Measurements from ENCODE around the gene SNAPC5.
"Not testable (repeated sequence)": the region's sequence is repeated elsewhere in the genome, so short reads cannot be mapped to it uniquely, and the experiment has no call there.

The SNAPC5 gene, protein sequence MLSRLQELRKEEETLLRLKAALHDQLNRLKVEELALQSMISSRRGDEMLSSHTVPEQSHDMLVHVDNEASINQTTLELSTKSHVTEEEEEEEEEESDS

DNA sequence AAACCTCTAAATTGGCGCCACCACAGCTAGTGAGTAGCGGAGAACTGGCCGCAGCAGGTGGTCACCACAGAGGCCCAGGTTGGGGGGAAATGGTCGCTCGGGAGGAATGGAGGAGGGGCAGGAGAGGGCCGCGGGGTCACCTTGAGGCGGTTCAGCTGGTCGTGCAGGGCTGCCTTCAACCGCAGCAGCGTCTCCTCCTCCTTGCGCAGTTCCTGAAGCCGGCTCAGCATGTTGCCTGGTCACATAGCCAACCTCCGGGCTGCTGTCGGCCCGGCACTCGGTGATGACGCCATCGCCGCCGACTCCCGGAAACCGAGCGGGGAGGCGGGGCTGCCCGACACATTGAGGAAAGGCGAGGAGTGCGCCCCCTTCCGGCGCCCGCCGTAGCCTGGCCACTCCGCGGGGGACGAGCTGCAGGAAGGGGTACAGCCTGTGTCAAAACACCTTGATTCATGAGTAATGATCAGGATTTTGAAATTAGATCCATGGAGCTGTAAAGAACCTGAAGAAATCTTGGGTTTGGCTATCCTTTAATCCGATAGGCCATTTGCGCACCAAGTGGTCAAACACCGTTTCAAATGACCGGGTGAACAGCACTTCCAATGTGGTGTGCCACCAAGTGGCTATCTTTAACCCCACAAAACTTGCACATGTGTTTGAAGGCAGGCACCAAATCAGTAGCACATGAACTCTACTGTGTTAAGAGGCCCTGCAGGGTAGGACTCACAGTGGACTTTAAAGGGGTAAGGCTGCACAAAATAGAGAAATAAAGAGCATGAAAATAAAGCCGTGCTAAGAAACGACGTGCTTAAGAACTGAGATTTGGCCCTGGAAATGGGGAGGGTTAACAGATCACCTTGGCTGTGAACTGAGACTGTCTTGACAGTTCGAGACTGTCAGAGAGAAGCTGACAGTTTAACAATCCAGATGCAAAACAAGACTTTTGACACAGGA lies at the start of gene SNAPC5:
Gene SNAPC5, minus strand, starts transcription at position 261 of the 954 bp plus-strand sequence. Its CDS starts 31 bp downstream, at position 230.
- peak; percentile 97 for DNase-seq

DNA sequence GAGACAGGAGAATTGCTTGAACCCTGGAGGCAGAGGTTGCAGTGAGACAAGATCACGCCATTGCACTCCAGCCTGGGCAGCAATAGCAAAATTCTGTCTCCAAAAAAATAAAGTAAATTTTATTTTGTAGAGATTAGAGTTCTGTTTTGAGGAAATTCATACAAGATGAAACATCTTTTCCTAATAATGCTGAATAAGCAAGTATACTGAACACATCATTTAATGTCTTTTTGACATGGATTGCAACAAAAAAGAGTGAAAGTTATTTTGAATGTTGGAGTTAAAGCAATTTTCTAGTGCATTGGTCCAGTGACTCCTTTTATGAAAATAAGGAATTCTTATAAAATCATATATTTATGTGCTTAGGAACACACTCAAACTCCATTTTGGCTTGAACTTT lies 47.7 kb upstream of the SNAPC5 start:
- no peak for DNase-seq

DNA sequence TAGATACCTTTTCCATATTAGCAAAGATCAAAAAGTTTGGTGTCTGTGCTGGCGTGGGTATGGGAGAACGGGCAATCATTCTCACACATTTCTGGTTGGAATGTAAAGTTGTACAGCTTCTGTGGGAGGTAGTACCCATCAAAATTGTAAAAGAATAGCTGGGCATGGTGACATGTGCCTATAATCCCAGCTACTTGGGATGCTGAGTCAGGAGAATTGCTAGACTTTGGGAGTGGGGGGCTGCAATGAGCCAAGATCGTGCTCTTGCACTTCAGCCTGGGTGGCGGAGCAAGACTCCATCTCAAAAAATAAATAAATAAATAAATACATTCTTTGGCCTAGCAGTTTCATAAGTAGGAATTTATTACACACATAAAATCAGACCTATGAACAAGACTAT lies 45.3 kb upstream of the SNAPC5 start:
- DNase-seq: no peak

DNA sequence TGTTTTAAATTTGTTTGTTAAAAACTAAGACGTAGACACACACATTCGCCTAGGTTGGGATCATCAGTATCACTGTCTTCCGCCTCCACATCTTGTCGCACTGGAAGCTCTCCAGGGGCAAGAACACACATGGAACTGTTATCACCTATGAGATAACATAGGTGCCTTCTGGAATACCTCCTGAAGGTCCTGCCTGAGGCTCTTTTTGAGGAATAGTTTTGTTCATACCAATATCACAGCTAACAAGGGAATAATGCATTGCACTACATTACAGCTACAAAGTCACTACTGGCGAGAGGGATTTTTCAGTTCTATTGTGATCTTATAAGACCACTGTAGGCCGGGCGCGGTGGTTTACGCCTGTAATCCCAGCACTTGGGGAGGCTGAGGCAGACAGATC lies 37.5 kb upstream of the SNAPC5 start:
- no peak for DNase-seq

DNA sequence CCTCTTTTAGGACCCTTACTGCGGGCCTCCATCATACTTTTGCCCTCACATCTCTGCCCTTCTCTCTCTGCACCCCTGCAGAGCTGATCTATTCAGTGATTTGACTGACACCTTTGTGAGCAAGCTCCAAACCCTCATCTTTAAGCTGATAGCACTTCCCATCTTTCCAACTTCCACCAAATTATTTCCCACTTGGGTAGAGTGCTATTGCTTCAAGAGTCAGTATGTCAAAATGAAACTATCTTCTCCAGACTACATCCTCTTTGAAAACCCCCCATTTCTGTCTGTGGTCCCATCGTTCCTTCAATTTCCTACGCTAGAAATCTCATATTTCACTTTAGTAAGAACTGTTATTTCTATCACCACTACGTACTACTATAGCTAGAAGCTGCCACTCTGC lies 27.3 kb upstream of the SNAPC5 start:
- no peak for DNase-seq

DNA sequence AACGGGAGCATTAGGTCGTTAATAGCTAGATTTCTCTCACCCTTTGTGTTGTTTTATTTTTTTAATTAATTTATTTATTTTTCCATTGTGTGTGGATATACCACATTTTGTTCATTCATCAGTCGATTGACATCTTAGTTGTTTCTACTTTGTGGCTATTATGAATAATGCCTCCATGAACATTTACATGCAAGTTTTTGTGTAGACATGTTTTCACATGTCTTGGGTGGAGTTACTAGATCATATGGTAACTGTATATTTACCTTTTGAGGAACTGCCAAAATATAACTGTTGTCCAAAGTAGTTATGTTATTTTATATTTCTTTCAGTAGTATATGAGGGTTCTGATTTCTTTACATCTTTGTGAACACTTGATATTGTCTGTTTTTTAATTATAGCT lies 26.4 kb upstream of the SNAPC5 start:
- DNase-seq: no peak

DNA sequence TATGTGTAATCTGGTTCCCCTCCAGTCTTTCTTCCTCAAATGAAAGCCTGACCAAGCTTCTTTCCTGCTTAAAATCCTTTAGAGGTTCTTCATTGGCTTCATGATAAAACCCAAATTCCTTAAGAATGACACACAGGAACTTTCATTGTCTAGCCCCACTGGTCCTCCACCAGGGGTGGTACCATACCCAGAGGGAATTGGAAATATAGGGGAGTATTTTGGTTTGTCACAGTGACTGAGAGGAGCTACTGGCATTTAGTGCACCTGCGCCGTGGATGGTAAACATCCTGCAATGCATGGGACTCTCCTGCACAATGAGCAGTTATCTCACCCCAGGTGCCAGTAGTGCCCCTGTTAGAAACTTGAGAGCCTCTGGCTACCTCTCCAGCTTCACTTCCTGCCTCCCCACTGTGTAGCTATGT lies 18.4 kb upstream of the SNAPC5 start:
- no peak for DNase-seq

DNA sequence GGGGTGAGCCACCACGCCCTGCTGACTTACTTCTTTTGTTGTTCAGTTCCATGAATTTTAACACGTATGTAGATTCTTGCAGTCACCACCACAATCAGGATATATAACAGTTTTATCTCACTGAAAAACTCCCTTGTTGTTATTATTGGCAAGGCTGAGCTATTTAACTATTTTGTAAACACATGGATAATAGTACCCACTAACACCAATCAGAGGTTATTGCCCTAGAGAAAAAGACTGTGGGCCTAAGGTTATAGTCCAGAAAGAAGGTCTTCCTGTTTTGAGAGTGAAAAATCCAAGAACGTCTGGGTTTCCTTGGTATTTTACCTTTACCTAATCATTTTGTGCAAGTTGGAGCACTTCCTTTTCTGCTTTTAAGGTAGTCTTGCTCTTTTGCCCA lies 17.0 kb upstream of the SNAPC5 start:
- no peak for DNase-seq

DNA sequence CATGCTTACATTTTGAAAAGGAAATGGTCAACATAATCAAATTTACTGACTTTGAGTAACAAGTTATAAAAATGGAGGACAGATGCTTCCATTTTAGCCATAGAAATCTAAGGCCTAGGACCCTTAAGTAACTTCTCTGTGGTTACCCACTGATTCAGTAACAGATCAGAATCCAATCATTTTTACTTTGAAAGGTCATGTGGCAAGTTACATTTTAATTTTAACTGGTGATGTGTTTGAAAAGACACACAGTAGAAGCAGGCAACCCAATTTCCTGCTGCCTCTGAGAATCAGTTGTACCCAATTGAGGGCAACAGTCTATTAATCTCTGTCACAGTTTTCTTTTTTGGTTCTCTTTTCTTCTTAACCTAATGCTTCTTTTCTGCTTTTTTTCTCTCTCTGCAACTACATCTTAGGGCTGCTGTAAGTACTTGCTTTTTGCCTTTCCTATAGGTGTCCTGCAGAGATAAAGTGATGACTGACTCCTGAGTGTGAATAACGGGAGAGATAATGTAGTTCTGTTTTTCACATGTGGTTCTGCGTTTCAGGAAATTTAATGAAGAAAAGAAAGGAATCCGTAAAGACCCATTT lies 10.8 kb upstream of the SNAPC5 start:
- DNase-seq: no peak

DNA sequence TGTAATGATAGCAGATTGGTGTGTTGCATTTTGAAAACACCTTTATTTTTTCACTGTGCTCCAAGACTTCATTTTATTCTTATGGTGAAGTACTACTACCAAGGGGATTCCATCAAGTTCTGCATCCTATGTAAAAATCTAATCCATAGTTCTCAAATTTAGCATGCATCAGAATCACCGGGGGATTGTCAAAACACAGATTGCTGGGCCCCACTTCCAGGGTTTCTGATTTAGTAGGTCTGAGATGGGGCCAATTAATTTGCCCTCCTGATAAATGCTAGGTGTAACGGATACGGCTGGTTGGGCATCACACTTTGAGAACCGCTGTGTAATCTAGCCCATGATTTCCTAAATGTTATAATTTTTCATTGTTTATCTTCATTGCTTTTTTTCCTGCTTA lies 8.3 kb upstream of the SNAPC5 start:
- DNase-seq: no peak

DNA sequence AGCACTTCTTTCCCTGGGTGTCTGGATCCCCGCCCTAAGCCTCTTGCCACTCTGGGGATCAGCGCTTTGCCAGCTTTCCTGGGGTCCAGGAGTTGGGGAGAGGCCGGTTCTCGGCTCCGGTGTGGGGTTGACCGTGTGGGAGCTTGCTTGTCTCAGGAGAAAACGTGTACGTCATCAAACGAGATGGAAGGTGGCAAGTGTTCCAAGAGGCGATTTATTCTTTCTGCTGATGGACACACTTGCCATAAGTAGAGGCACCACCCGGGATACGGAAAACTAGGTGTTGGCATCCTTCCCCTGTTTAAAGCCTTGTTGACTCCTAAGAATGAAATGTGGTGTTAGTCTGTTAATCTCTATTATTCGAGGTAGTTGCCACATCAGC lies 7.9 kb upstream of the SNAPC5 start:
- DNase-seq: peak; percentile 15

DNA sequence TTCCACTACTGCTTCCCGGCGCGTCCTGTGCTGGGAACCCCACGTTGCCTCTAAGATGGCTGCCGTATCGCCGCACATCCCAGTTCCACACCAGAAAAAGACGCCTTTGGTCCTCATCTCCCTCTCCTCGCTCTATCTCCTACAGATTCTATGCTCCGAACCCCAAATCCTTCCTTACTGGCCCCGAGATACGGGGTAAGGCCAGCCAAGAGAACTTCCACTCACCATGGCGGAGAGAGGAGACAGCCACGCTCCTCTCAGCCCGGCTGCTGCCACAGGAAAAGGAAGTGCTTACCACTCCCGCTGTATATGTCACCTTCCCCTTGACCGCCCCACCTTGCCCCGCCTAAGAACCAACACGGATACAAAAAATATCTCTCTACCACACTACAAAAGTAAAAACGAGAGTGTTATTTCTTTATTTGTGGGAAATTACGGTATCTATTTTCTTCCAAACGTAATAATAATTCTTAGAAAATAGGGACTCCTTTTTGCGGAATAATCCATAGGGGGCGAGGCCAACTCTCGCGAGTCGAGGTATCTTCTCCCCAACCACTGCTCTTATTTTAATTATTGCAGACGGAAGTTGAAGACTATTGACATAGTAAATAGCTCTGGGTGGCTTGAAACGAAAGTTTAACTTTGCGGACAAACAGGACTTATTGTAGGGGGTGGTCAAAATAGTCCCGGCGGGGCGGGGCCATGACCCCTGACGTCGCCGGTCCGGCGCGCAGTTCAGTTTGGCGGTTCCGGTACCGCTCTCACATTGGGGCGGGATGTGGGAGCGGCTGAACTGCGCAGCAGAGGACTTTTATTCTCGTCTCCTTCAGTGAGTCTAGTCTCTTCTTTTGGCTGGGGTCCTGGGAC lies 7.2 kb upstream of the SNAPC5 start, which contains the start of the genes RPL4 and ZWILCH:
Gene RPL4, minus strand, starts transcription at position 293 of the 867 bp plus-strand sequence. Its CDS starts 65 bp downstream, at position 228.
Gene ZWILCH, plus strand, starts transcription at position 764 of the 867 bp plus-strand sequence. Its CDS starts 13 bp downstream, at position 777.
- DNase-seq: peak; percentile 57

DNA sequence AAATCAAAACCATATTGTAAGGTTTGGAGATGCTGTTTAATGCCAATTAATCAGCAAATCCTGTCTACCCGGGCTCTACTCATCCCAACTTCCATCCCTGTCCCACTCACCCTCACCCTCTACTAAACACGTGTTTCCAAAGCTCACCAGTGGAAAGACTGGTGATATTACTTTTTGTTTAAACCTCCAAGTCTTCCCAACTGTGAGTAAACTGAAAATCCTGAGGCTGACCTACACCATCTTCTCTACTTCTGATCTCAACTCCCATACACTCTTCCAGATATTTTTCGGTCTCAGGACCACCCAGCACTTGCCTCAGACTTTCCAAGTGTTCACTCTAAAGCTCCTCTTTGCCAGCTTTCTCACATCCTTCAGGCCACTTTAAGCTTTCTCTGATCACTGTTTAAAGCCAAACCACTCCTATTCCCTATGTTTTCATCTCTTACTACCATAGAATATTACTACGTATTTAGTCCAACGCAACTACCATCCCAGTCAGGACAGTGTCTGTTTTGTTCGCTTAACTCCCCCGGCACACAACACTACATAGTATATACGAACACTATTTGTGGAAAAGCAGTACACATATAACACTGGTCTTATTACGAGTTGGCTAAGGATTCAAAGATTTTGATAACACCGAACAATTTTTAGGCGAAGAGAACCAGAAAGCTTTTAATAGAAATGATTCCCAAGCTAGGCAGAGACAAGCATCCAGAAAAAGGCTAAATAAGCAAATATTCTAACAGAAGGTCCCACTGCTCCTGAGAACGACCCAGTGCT lies 6.4 kb upstream of the SNAPC5 start:
- DNase-seq: no peak

DNA sequence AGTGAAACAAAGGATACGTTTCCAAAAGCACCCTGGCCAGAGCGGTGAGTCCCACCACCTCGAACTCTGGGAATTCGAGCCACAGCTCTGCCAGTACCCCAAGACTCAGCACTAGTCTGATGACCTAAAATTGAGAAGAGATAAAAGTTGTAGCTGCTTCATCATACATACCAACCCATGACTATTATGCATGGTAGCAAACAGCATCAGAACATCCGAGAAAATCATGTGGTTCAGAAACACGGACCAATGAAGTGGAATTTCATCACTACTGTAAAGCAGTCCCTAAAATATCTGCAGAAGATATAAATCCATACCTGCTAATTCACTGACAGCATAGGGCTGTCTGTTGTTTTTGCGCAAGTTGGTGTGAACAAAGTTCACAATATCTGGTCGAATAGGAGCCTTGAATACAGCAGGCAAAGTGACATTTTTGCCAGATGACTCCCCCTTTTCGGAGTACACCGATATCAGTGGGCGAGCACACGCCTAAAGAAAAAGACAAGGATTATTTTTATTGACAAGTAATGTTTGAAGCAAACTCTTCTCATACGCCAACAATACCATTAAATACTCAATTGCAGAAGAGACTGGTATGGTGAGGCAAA lies 5.6 kb upstream of the SNAPC5 start:
- DNase-seq: not testable (repeated sequence)

DNA sequence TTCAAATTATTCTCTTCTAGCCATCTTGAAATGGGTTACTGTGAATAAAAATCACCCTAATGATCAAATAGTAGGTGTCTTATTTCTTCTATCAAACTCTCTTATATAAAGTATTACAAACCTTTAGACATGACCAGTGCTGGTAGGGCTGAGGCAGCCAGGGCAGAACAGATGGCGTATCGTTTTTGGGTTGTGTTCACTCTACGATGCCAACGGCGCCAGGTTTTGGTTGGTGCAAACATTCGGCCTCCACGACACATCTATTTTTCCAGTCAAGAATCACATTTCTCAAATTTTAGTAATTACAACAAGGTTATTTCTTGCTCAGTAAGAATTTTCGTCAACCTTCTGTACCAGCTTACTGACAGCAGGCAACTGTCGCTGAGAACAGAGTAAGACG lies 4.9 kb upstream of the SNAPC5 start:
- no peak for DNase-seq

DNA sequence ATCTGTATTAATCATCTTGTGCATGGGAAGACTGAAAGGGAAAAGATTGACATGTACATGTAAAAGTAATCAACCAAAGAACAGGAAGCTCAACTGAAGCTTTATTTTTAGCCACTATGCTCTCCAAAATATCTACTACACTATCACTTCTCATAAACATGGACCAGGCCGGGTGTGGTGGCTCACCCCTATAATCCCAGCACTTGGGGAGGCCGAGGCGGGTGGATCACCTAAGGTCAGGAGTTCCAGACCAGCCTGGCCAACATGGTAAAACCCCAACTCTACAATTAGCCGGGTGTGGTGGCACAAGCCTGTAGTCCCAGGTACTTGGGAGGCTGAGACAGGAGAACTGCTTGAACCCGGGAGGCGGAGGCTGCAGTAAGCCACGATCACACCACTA lies 2.8 kb upstream of the SNAPC5 start:
- DNase-seq: not testable (repeated sequence)

DNA sequence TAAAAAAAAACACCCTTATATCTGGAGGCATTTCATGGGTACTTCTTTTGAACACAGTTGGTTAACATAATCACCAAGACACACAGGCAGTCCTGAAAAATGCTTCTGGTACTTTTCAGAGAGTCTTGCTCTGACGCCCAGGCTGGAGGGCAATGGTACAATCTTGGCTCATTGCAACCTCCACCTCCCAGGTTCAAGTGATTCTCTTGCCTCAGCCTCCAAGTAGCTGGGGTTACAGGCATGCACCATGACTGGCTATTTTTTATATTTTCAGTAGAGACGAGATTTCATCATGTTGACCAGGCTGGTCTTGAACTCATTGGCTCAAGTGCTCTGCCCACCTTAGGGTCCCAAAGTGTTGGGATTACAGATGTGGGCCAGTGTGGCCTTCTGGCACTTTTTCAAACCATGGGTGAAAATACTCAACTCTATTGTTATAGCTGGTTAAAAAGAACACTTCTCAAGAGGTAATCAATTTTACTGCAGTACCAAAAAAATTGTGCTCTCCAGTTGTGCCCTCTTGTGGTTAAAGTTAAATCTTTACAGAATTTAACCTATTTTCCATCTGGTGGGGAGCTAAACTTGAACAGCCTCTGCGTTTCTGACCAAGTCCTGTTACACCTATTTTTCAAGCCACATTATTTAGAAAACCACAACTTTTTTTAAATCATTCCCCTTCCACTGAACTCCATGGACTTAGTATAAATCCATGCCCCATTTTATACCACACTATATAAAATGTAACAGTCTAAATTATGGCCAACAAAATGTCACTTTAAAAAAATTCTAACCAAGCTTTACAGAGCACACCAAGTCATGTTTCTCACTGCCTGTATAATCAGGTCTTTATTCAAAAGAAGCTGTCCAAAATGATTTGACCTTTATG lies 1.2 kb upstream of the SNAPC5 start:
- DNase-seq: peak; percentile 38

DNA sequence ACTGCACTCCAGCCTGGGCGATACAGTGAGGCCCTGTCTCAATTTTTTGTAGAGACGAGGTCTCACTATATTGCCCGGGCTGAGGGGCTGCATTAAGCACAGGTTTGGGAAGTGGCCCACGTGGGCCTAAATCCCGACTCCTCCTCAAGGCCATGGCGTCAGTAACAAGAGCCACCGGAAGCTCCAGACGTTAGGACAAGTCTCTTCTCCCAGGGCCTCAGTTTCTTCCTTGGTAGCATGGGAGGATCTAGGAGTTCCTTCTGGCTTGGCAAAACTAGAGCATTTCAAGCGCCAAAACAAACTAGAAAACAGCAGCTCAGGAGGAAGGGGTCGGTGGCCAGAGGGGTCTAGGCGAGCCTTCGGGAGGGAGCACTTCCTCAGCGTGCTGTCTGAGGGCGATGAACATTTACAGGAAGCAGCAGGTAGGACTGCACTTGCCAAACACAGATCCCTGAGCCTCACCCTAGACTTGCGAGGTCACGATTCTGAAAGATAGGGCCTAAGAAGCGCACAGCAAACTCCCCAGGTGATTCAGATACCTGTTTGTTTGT lies 536 bp downstream of the SNAPC5 start:
- no peak for DNase-seq

DNA sequence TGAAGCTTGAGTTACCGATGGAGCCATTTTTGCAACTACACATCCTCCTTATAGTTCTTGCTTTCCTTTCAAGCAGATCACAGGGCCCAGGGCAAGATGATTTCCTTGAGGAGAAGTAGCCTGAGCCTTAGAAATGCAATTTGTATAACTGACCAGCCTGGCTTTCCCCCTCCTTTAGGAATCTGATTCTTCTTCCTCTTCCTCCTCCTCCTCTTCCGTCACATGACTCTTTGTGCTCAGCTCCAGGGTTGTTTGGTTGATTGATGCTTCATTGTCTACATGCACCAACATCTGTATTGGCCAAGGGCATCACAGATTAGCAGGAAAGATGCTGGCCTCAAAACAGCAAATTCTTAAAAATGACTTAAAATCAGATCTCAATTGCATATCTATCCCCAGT lies 3.3 kb downstream of the SNAPC5 start:
- DNase-seq: no peak

DNA sequence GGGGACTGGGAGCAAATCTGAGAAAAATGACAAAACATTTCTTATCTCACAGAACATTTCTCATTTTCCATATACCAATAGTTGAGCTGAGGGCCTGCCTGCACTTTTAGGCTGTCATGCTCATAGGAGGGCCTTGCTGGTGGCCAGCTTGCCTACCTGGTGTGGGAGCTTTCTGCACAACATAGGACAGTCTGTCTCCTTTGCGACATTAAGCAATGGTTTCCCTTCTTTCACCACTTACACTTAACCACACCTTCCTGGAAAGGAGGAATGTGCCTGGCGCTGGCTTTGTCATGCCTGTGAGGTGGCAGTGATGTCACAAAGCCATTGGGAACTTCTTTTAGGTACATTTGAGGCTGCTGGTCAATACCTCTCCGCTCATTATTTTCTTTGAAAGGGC lies 5.7 kb downstream of the SNAPC5 start:
- DNase-seq: no peak
